ENCODE measurements around the gene PCDHB5. TPM values are rescaled to one million over a fixed set of nuclear protein-coding genes. Genes with fewer than 3 reads are reported as not detected.
"Not testable (repeated sequence)": the region's sequence is repeated elsewhere in the genome, so short reads cannot be mapped to it uniquely, and the experiment has no call there.

PCDHB5 gene
- total and polyA plus RNA-seq, 3 experiments from 2014 or later = not detected

DNA sequence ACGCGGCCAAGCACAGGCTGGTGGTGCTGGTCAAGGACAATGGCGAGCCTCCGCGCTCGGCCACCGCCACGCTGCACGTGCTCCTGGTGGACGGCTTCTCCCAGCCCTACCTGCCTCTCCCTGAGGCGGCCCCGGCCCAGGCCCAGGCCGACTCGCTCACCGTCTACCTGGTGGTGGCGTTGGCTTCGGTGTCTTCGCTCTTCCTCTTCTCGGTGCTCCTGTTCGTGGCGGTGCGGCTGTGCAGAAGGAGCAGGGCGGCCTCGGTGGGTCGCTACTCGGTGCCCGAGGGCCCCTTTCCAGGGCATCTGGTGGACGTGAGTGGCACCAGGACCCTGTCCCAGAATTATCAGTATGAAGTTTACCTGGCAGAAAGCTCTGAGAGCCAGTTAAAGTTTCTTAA lies 22.9 kb downstream of the PCDHB5 start:
- H3K4me3 Mint-ChIP-seq; H3K4me1 ChIP-seq (ENCODE audit: insufficient read depth, low read length); H3K4me3 ChIP-seq (ENCODE audit: low read length); H3K9me3 ChIP-seq (ENCODE audit: low read length); H3K27ac Mint-ChIP-seq; H3K27ac ChIP-seq (ENCODE audit: low read depth, low read length); H3K4me1 Mint-ChIP-seq; H3K36me3 ChIP-seq (ENCODE audit: insufficient read depth, low read length); DNase-seq; H3K36me3 Mint-ChIP-seq; H3K27me3 ChIP-seq (ENCODE audit: insufficient read depth, low read length, poor library complexity, severe bottlenecking); CTCF ChIA-PET; POLR2A ChIA-PET: not testable (repeated sequence)
- Mint-ChIP-seq H3K27me3 (peaks cover 10 to 40% of the 10 kb centered on the region in 2 donors), H3K9me3 (peaks cover 13 to 29% (median 24%) of the 10 kb centered on the region in 5 donors)

DNA sequence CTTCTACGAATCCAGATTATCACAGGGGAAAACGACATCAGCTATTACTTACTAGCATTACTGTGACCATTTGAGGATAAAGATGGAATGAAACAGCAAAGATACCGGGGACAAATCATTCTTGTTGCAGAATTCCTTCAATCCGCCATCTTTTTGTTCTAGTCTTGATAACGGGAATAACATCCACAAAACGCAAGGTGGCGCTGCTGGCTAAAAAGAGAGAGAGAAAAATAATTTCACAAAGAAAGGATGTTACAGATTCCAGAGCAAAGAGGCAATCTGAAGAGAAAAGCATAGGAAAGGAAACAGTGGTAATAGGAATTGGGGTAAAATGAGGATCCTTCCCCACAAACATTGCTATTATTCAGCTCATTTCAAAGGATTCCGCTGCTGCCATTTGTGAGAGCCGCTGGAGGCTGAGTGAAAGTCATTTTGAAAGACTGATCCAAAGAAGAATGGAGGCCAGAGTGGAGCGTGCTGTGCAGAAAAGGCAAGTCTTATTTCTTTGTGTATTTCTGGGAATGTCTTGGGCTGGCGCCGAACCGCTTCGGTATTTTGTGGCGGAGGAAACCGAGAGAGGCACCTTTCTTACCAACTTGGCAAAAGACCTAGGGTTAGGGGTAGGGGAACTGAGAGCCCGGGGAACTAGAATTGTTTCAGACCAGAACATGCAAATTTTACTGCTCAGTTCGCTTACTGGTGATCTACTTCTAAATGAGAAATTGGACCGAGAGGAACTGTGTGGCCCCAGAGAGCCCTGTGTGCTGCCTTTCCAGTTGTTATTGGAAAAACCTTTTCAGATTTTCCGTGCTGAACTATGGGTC lies 37.6 kb downstream of the PCDHB5 start, which contains the start of gene PCDHB7:
Gene PCDHB7 (plus strand): TSS at position 264 of the 824 bp plus-strand sequence. CDS start 192 bp downstream, at position 456.
- H3K36me3 Mint-ChIP-seq = no peaks in the 10 kb centered on the region
- Histone ChIP-seq H3K36me3 (ENCODE audit: insufficient read depth, low read length) (no peaks in the 10 kb centered on the region), H3K4me1 (ENCODE audit: insufficient read depth, low read length) (no peaks in the 10 kb centered on the region), H3K27ac (ENCODE audit: low read depth, low read length) (no peak within 1 kb of the TSS), H3K4me3 (ENCODE audit: low read length) (no peak within 1 kb of the TSS), H3K9me3 (ENCODE audit: low read length) (no peaks in the 10 kb centered on the region), H3K27me3 (ENCODE audit: insufficient read depth, low read length, poor library complexity, severe bottlenecking) (no peaks in the 10 kb centered on the region)
- H3K9me3 Mint-ChIP-seq = peaks cover 5 to 18% (median 9%) of the 10 kb centered on the region in 5 donors
- ChIA-PET POLR2A (no interaction called here), CTCF (no interaction called here)
- no peak for DNase-seq
- H3K4me1 Mint-ChIP-seq = peaks cover 5 to 6% (median 5%) of the 10 kb centered on the region in 3 donors
- peaks cover 12 to 31% of the 10 kb centered on the region in 2 donors for H3K27me3 Mint-ChIP-seq
- H3K27ac Mint-ChIP-seq = no peak within 1 kb of the TSS
- peak within 1 kb of the TSS in 2 of 7 donors; percentile 1 to 4 for H3K4me3 Mint-ChIP-seq

DNA sequence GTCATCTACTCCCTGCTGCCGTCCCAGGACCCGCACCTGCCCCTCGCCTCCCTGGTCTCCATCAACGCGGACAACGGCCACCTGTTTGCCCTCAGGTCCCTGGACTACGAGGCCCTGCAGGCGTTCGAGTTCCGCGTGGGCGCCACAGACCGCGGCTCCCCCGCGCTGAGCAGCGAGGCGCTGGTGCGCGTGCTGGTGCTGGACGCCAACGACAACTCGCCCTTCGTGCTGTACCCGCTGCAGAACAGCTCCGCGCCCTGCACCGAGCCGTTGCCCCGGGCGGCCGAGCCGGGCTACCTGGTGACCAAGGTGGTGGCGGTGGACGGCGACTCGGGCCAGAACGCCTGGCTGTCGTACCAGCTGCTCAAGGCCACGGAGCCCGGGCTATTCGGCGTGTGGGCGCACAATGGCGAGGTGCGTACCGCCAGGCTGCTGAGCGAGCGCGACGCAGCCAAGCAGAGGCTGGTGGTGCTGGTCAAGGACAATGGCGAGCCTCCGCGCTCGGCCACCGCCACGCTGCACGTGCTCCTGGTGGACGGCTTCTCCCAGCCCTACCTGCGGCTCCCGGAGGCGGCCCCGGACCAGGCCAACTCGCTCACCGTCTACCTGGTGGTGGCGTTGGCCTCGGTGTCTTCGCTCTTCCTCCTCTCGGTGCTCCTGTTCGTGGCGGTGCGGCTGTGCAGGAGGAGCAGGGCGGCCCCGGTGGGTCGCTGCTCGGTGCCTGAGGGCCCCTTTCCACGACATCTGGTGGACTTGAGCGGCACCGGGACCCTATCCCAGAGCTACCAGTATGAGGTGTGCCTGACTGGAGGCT lies 39.5 kb downstream of the PCDHB5 start:
- H3K36me3 Mint-ChIP-seq; CTCF ChIA-PET; H3K9me3 ChIP-seq (ENCODE audit: low read length); H3K36me3 ChIP-seq (ENCODE audit: insufficient read depth, low read length); H3K4me1 Mint-ChIP-seq; H3K27ac Mint-ChIP-seq; H3K4me3 ChIP-seq (ENCODE audit: low read length); POLR2A ChIA-PET; H3K27ac ChIP-seq (ENCODE audit: low read depth, low read length); H3K4me3 Mint-ChIP-seq; H3K27me3 ChIP-seq (ENCODE audit: insufficient read depth, low read length, poor library complexity, severe bottlenecking); H3K4me1 ChIP-seq (ENCODE audit: insufficient read depth, low read length): not testable (repeated sequence)
- DNase-seq = peak in 1 of 5 donors; percentile 51
- Mint-ChIP-seq H3K27me3 (peaks cover 6 to 16% of the 10 kb centered on the region in 2 donors), H3K9me3 (peaks cover 5 to 14% (median 7%) of the 10 kb centered on the region in 5 donors)

DNA sequence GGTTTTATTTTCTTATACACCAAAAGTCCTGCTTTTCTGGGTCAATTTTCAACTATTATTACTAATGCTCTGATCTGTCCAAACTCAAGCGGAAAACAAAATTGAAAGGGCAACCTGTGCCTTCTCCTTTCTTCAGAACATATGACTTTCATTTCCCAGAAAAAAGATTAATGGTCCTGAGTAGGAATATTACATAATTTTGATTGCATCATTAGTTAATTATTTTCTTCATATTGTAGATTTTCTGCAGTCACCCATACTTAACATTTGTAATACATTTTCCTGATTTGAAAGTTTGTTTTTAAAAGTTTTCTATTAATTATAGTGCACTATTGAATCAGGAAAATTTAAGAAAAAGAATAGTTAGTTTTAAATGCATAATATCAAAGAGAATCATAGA lies 40.9 kb downstream of the PCDHB5 start:
- ChIA-PET CTCF (no interaction called here), POLR2A (no interaction called here)
- Histone ChIP-seq H3K36me3 (ENCODE audit: insufficient read depth, low read length) (no peaks in the 10 kb centered on the region), H3K27ac (ENCODE audit: low read depth, low read length) (no peak overlapping the region), H3K4me3 (ENCODE audit: low read length) (no peak overlapping the region), H3K27me3 (ENCODE audit: insufficient read depth, low read length, poor library complexity, severe bottlenecking) (no peaks in the 10 kb centered on the region), H3K4me1 (ENCODE audit: insufficient read depth, low read length) (no peaks in the 10 kb centered on the region), H3K9me3 (ENCODE audit: low read length) (no peaks in the 10 kb centered on the region)
- no peak for DNase-seq
- Mint-ChIP-seq H3K9me3 (peaks cover 5 to 17% (median 7%) of the 10 kb centered on the region in 5 donors), H3K4me1 (peaks cover 5 to 6% (median 5%) of the 10 kb centered on the region in 3 donors), H3K27me3 (peaks cover 6 to 15% of the 10 kb centered on the region in 2 donors), H3K36me3 (no peaks in the 10 kb centered on the region), H3K4me3 (no peak overlapping the region), H3K27ac (no peak overlapping the region)

DNA sequence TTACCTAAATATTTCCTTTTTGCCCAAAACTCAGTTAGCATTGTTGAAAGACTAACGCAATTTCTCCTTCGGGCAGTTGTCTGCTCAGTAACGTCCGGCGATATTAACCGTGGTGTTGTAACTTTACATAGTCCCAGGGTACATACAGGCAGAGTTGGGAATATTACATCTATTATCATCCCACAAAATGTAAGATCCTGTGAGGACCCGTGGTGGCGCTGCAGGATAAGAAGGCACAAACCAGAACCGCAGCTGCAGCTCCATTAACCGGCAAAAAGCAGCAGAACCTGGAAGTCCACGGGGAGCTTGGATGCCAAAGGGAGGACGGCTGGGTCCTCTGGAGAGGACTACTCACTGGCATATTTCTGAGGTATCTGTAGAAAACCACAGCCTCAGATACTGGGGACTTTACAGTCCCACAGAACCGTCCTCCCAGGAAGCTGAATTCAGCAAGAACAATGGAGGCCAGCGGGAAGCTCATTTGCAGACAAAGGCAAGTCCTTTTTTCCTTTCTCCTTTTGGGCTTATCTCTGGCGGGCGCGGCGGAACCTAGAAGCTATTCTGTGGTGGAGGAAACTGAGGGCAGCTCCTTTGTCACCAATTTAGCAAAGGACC lies 42.7 kb downstream of the PCDHB5 start, which contains the start of gene PCDHB8:
Gene PCDHB8 (plus strand): TSS at position 214 of the 615 bp plus-strand sequence. CDS start 245 bp downstream, at position 459.
- DNase-seq; POLR2A ChIA-PET; H3K27me3 ChIP-seq (ENCODE audit: insufficient read depth, low read length, poor library complexity, severe bottlenecking); H3K4me3 Mint-ChIP-seq; H3K27ac ChIP-seq (ENCODE audit: low read depth, low read length); H3K4me3 ChIP-seq (ENCODE audit: low read length); H3K4me1 ChIP-seq (ENCODE audit: insufficient read depth, low read length); H3K4me1 Mint-ChIP-seq; H3K27ac Mint-ChIP-seq; H3K9me3 ChIP-seq (ENCODE audit: low read length); H3K36me3 ChIP-seq (ENCODE audit: insufficient read depth, low read length); H3K36me3 Mint-ChIP-seq: not testable (repeated sequence)
- Mint-ChIP-seq H3K9me3 (peaks cover 3 to 16% (median 13%) of the 10 kb centered on the region in 5 donors), H3K27me3 (peaks cover 14 to 26% of the 10 kb centered on the region in 2 donors)
- CTCF ChIA-PET = interaction anchor here (0.9 to 1.5 kb wide), 2 partner anchors 9 to 10 kb away, joined by 3 read pairs; no protein-coding TSS in a partner anchor

DNA sequence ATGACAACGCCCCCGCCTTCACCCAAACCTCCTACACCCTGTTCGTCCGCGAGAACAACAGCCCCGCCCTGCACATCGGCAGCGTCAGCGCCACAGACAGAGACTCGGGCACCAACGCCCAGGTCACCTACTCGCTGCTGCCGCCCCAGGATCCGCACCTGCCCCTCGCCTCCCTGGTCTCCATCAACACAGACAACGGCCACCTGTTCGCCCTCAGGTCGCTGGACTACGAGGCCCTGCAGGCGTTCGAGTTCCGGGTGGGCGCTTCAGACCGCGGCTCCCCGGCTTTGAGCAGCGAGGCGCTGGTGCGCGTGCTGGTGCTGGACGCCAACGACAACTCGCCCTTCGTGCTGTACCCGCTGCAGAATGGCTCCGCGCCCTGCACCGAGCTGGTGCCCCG lies 44.4 kb downstream of the PCDHB5 start:
- Mint-ChIP-seq H3K9me3 (peaks cover 7 to 18% (median 11%) of the 10 kb centered on the region in 5 donors), H3K27me3 (peaks cover 18 to 33% of the 10 kb centered on the region in 2 donors)
- H3K4me1 Mint-ChIP-seq; H3K9me3 ChIP-seq (ENCODE audit: low read length); POLR2A ChIA-PET; H3K4me1 ChIP-seq (ENCODE audit: insufficient read depth, low read length); H3K27me3 ChIP-seq (ENCODE audit: insufficient read depth, low read length, poor library complexity, severe bottlenecking); H3K36me3 ChIP-seq (ENCODE audit: insufficient read depth, low read length); H3K27ac ChIP-seq (ENCODE audit: low read depth, low read length); H3K36me3 Mint-ChIP-seq; H3K4me3 ChIP-seq (ENCODE audit: low read length); CTCF ChIA-PET; DNase-seq; H3K27ac Mint-ChIP-seq; H3K4me3 Mint-ChIP-seq: not testable (repeated sequence)

- POLR2A ChIA-PET; CTCF ChIA-PET; H3K36me3 Mint-ChIP-seq; H3K36me3 ChIP-seq (ENCODE audit: insufficient read depth, low read length); H3K9me3 ChIP-seq (ENCODE audit: low read length); H3K4me3 ChIP-seq (ENCODE audit: low read length); H3K4me3 Mint-ChIP-seq; H3K4me1 ChIP-seq (ENCODE audit: insufficient read depth, low read length); DNase-seq; H3K4me1 Mint-ChIP-seq; H3K27me3 ChIP-seq (ENCODE audit: insufficient read depth, low read length, poor library complexity, severe bottlenecking); H3K27ac ChIP-seq (ENCODE audit: low read depth, low read length); H3K27ac Mint-ChIP-seq: not testable (repeated sequence)
- peaks cover 7 to 20% (median 14%) of the 10 kb centered on the region in 5 donors for H3K9me3 Mint-ChIP-seq
- H3K27me3 Mint-ChIP-seq = peaks cover 23 to 38% of the 10 kb centered on the region in 2 donors
Measured at GRCh38 chr5:141179876-141180275, 44.9 kb downstream of the PCDHB5 start.

DNA sequence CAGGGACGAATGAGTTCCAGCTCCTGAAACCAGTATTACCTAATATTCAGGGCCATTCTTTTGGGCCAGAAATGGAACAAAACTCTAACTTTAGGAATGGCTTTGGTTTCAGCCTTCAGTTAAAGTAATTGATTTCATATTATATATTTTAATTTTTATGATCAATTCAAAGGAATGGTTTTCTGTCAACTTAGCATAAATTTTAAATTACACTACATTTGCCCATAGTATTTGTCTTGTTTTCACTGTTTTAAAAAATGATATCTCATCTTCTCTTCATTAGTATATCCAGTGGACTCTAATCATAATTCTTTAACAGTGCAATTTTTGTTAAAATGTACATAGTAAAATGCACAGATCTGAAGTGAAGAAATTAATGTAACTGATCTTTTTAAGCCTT lies 45.3 kb downstream of the PCDHB5 start:
- H3K9me3 Mint-ChIP-seq = peaks cover 4 to 21% (median 17%) of the 10 kb centered on the region in 5 donors
- H3K27ac Mint-ChIP-seq = no peak overlapping the region
- ChIA-PET CTCF (no interaction called here), POLR2A (no interaction called here)
- no peak overlapping the region for H3K4me3 Mint-ChIP-seq
- Histone ChIP-seq H3K4me1 (ENCODE audit: insufficient read depth, low read length) (no peaks in the 10 kb centered on the region), H3K27me3 (ENCODE audit: insufficient read depth, low read length, poor library complexity, severe bottlenecking) (no peaks in the 10 kb centered on the region), H3K36me3 (ENCODE audit: insufficient read depth, low read length) (no peaks in the 10 kb centered on the region), H3K4me3 (ENCODE audit: low read length) (no peak overlapping the region), H3K27ac (ENCODE audit: low read depth, low read length) (no peak overlapping the region), H3K9me3 (ENCODE audit: low read length) (no peaks in the 10 kb centered on the region)
- H3K27me3 Mint-ChIP-seq = peaks cover 26 to 41% of the 10 kb centered on the region in 2 donors
- no peaks in the 10 kb centered on the region for H3K36me3 Mint-ChIP-seq
- H3K4me1 Mint-ChIP-seq = peaks cover 0 to 1% (median 0%) of the 10 kb centered on the region in 3 donors
- DNase-seq = no peak

Measured in CD8-positive, alpha-beta memory T cell (primary cell).